ENCODE results near the gene LURAP1L.
"Not testable (repeated sequence)": the region's sequence is repeated elsewhere in the genome, so short reads cannot be mapped to it uniquely, and the experiment has no call there.

LURAP1L gene

DNA sequence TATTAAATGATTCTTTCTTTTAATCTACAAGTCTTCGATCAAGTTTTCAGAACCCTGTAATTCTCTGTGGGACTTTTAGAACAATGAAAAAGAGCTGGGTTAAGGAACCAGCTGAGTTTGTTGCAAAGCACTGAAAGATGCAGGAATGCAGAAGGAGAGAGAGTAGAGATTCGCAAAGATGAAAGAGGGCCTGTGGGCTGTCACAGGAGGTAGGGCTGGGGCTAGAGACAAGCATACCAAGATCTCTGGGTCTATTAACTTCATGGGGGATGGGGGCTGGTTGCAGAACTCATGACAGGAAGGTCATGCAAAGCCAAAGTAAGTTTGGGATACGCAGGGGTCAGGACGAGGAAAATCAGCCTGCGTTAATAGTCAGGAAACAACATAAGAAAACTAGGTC, 81.8 kb downstream of the LURAP1L start:
- no peak for DNase-seq (ENCODE audit: low read depth in 2 of 2)

DNA sequence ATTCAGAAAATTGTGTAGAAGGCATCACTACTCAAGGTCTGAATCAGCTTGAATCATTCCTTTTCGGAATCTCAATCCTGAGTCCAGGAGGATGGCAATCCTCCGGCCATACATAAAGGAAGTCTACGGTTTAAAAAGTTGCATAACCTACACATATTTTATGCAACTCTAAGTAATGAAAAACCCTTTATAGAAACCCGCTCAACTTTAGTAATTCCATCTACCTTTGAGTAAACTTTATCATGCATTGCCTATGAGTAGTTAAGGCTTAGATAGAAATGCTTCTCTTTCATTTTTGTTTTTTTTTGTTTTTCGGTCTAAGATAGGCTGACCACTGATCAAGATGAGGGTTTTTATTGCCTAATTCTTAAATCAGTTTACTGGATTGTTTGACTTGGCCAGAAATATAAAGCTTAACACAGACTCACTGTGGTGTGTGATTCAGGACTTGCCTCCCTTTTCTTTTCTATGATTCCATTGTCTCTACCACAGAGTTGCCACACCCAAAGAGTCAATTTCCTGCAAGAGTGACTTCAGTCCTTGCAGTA, 85.0 kb downstream of the LURAP1L start:
- no peak for DNase-seq (ENCODE audit: low read depth in 2 of 2)

DNA sequence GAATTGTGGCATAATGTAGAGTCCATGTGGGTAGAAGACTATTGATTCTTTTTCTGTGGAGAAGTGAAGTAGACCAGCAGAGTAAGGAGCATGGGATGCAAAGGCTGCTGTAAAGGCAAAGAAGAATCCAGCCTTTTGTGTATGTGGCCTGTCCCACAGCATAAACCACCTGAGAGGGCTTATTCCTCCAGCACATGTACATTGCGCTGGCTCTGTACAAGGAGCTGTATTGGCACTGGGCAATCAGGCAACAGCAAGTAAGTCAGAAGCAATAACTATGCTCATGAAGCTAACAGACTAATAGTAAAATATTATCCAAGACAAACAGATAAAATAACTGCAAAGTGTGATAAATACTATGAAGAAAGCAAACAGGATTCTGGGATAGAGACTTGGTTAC, 86.2 kb downstream of the LURAP1L start:
- DNase-seq (ENCODE audit: low read depth in 2 of 2) = no peak

DNA sequence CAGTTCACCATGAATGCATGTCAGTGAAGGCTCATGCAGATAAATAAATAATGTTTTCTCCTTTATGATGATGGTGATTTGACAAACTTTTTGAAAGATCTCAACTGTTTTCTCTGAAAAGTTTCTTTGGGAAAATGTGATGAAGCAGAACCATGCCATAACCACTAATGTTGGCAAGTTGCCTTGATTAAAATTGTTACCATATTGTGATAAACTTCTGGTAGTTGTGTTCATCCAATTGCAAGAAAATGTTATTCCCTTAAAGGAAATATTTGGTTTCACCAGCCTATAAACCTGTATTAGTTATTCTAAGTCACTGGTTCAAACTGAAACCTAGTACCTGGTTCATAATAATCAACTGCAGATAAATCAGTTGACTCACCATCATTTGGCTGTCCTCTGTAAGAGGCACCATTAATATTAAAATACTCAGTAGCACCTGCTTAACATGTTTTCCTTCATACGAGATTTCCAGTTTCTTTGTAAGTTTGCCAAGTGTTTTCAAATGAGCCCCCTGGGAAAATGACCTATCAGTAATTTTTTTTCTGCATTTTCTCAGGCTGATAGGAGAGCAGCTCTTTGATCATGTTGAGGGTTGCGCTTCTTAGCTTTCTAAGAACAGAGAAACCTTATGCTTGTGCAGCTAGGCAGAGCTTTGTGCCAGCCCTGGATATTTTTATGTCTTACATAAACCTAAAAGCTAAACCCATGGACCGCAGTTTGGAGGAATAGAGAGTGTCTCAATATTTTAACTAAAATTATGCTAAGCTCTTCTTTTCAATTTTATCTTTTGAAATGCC, 88.0 kb downstream of the LURAP1L start:
- no peak for DNase-seq (ENCODE audit: low read depth in 2 of 2)

DNA sequence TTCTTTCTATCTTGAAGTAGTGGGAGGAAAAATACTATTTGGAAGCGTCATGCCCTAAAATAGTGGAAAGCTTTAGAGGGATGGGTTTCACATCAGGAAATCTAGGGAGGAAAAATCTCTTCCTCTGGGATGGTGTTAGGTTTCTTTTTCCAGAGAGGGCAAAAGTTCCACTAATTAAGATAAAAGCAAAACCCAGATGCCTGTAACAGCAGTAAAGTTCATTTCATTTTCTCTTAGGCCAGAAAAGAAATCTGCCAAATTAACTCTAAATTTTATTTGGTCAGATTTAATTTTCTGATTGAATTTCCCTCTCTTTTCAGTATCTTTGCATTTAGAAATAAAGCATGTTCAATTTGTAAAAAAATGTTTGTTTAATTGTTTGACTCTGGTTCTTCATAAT, 88.8 kb downstream of the LURAP1L start:
- no peak for DNase-seq (ENCODE audit: low read depth in 2 of 2)

DNA sequence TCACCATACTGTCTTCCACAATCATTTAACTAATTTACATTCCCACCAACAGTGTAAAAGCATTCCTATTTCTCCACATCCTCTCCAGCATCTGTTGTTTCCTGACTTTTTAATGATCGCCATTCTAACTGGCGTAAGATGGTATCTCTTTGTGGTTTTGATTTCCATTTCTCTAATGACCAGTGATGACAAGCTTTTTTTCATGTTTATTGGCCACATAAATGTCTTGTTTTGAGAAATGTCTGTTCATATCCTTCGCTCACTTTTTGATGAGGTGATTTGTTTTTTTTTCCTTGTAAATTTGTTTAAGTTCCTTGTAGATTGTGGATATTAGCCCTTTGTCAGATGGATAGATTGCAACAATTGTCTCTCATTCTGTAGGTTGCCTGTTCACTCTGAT, 90.6 kb downstream of the LURAP1L start:
- DNase-seq (ENCODE audit: low read depth in 2 of 2) = not testable (repeated sequence)

Measured in stimulated activated CD8-positive, alpha-beta memory T cell treated with anti-CD3 and anti-CD28 coated beads, Interleukin-2, amount 100 ng/mL, for 1 hour (primary cell).